ENCODE data around the gene LCP2. TPM values are rescaled to one million over a fixed set of nuclear protein-coding genes. Genes with fewer than 3 reads are reported as not detected.
"Not testable (repeated sequence)": the region's sequence is repeated elsewhere in the genome, so short reads cannot be mapped to it uniquely, and the experiment has no call there.

The LCP2 gene
- total RNA-seq, 1 donor from 2014 or later, result 25.5 TPM

DNA sequence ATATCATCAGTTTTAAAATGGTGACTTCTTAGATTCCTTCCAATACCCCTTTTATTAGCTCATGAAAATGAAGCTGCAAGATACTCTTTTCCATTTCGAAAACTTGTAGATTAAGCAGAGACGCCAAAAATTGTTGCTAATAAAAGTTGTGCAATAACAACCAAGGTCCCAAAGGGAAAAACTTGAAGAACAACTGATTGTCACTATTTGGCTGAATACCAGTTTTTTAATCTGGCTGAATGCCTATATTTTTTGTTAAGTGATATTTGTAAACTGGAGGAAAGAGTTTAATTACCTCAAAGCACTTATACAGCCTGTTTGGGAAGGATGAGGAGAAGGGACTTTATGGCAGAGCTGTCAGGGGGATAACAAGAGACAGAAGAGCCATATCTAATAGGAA lies 50.2 kb downstream of the LCP2 start:
- Histone ChIP-seq H3K36me3 (no peaks in the 10 kb centered on the region), H3K4me1 (peaks cover 52% of the 10 kb centered on the region), H3K27ac (peak overlapping the region; percentile 37), H3K4me3 (no peak overlapping the region), H3K9me3 (no peaks in the 10 kb centered on the region), H3K27me3 (no peaks in the 10 kb centered on the region)
- DNase-seq (ENCODE audit: extremely low spot score in 2 of 2), result no peak
- intact Hi-C loops (cut with DNase I), result no loop called here
- TF ChIP-seq, protein P1, sequence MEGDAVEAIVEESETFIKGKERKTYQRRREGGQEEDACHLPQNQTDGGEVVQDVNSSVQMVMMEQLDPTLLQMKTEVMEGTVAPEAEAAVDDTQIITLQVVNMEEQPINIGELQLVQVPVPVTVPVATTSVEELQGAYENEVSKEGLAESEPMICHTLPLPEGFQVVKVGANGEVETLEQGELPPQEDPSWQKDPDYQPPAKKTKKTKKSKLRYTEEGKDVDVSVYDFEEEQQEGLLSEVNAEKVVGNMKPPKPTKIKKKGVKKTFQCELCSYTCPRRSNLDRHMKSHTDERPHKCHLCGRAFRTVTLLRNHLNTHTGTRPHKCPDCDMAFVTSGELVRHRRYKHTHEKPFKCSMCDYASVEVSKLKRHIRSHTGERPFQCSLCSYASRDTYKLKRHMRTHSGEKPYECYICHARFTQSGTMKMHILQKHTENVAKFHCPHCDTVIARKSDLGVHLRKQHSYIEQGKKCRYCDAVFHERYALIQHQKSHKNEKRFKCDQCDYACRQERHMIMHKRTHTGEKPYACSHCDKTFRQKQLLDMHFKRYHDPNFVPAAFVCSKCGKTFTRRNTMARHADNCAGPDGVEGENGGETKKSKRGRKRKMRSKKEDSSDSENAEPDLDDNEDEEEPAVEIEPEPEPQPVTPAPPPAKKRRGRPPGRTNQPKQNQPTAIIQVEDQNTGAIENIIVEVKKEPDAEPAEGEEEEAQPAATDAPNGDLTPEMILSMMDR (IDR thresholded peaks at IDR 0.05), result no peak
- TF ChIP-seq POLR2A (IDR thresholded peaks at IDR 0.05) (no peak), POLR2AphosphoS5 (IDR thresholded peaks at IDR 0.05; ENCODE audit: insufficient read depth in 1 of 2, low read depth in 1 of 2) (peak; percentile 31 to 49)

DNA sequence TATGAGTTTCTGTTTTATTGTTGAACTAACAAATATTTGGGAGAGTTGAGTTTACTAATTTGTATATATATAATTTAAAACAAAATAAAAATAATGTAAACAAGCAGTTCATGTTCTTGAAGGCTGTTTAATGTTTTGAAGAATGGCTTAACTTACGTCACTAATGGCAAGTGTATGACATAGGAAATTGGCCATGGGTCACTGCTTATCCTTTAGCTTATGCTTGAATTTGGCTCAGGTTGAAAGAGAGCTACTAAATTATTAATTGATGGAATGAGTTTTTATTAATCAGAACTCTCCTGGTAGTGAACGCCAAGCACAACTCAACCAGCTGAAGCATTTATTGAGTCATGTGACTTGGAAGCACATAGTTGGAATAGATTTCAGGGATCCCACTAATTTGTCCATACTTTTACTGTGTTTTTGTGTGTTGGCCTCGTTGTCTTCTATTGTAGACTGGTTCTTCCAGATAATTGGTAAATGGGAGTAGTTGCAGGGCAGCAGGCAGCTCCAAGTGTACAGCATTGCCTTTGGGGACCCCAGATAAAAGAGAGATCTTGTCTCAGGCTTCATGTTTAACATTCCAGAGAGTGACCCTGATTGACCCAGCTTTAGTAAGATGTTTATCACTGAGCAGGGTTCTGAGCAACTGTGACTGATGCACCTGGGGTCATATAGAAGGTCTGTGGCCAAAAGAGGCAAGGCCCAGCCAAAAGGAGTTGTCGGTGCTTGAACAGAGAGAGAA lies 51.3 kb downstream of the LCP2 start:
- TF ChIP-seq, protein P1 (IDR thresholded peaks at IDR 0.05), result no peak
- no peak for TF ChIP-seq POLR2A (IDR thresholded peaks at IDR 0.05)
- TF ChIP-seq POLR2AphosphoS5 (IDR thresholded peaks at IDR 0.05; ENCODE audit: insufficient read depth in 1 of 2, low read depth in 1 of 2), result no peak
- DNase-seq (ENCODE audit: extremely low spot score in 2 of 2), result no peak
- no peak overlapping the region for H3K4me3 ChIP-seq
- H3K36me3 ChIP-seq, result no peaks in the 10 kb centered on the region
- H3K27ac ChIP-seq, result peak overlapping the region; percentile 37
- intact Hi-C loops (cut with DNase I), result no loop called here
- no peaks in the 10 kb centered on the region for H3K9me3 ChIP-seq
- peaks cover 41% of the 10 kb centered on the region for H3K4me1 ChIP-seq
- no peaks in the 10 kb centered on the region for H3K27me3 ChIP-seq

DNA sequence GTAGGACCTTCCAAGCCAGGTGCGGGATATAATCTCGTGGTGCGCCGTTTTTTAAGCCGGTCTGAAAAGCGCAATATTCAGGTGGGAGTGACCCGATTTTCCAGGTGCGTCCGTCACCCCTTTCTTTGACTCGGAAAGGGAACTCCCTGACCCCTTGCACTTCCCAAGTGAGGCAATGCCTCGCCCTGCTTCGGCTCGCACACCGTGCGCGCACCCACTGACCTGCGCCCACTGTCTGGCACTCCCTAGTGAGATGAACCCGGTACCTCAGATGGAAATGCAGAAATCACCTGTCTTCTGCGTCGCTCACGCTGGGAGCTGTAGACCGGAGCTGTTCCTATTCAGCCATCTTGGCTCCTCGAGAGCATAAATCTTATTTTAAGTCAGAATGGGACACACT lies 52.1 kb downstream of the LCP2 start:
- intact Hi-C loops (cut with DNase I); H3K36me3 ChIP-seq: not testable (repeated sequence)

DNA sequence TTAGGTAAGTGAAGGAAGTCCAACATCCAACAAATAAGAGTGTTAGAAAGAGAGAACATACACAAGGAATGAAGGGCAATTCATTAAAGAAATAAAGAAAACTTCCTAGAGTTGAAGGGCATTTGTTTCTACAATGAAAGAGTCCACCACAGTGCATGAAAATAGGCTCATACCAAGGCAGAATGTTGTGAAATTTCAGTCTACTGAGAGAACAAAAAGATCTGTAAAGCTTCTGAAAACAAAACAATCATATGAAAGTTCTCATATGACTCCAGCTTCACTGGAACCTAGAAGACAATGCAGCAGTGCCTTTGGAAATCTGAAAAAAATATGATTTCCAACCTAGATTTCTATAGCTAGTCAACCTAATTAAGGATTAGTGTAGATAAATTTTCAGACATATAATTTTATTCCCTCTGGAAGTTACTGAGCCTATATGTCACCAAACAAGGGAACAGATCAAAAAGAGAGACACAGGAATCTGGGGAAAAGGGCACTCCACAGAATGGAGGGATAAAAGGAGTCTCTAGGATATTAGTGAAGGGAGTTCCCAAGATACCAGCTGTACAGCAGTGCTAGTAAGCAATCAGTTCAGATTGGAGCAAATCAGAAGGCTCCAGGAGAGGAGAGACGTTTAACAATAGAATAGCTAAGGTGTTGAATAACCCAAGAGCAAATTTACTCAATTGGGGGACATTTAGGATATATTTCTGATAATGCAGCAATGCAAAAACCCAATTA lies 59.0 kb downstream of the LCP2 start:
- Histone ChIP-seq H3K9me3 (no peaks in the 10 kb centered on the region), H3K4me1 (no peaks in the 10 kb centered on the region), H3K4me3 (no peak overlapping the region), H3K27me3 (no peaks in the 10 kb centered on the region), H3K36me3 (no peaks in the 10 kb centered on the region), H3K27ac (no peak overlapping the region)
- TF ChIP-seq POLR2A (IDR thresholded peaks at IDR 0.05) (no peak), POLR2AphosphoS5 (IDR thresholded peaks at IDR 0.05; ENCODE audit: insufficient read depth in 1 of 2, low read depth in 1 of 2) (peak in 1 of 2 donors; percentile 22)
- no peak for DNase-seq (ENCODE audit: extremely low spot score in 2 of 2)
- intact Hi-C loops (cut with DNase I), result no loop called here

More for the DNA sequence above, 52.1 kb downstream of the LCP2 start:
- H3K9me3 ChIP-seq; H3K27me3 ChIP-seq; H3K4me3 ChIP-seq; DNase-seq (ENCODE audit: extremely low spot score in 2 of 2); H3K27ac ChIP-seq: not testable (repeated sequence)
- peaks cover 33% of the 10 kb centered on the region for H3K4me1 ChIP-seq

DNA sequence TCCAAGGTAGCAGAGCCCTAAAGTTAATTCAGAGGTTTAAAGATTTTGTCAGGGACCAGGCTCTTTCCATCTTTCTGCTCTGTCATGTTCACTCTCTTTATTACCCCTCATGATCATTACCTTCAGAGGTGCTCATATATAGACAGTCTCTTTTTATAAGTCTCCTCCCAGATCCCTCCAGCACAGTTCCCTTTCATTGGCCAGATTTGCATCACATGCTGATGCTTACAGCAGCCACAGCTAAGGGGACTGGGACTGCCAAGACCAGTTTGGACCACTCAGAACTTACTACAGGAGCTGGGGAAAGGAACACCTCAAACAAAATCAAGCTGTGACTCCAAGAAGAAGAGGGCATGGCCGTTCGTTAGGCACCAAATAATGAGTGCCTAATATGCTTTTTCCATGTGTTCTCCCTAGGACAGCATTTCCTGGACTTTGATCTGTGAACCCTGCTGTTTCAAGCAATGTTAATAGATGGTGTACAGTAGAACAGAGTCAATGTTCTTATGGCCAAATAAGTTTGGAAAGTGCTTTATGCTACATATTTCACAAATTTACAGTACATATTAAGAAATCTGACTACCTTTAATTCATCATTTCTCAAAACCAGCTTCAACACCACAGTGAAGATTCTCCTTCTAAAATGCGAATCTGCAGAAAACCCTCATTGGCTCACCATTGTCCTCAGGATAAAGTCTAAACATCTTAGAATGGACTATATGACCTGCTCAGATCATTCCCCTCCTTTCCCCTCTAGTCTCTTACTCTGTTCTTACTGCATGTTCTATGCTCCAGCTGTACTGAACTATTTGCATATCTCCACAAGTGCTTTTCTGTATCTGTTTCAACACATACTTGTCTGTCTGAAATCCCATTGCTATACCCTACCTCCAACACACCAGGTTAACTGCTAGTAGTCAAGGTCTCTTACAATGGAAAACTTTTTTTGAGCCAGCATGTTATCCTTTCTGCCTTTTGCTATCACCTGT lies 61.4 kb downstream of the LCP2 start:
- DNase-seq (ENCODE audit: extremely low spot score in 2 of 2), result no peak
- H3K36me3 ChIP-seq, result no peaks in the 10 kb centered on the region
- intact Hi-C loops (cut with DNase I), result no loop called here
- H3K27me3 ChIP-seq, result no peaks in the 10 kb centered on the region
- TF ChIP-seq POLR2A (IDR thresholded peaks at IDR 0.05) (no peak), POLR2AphosphoS5 (IDR thresholded peaks at IDR 0.05; ENCODE audit: insufficient read depth in 1 of 2, low read depth in 1 of 2) (no peak)
- TF ChIP-seq, protein P1 (IDR thresholded peaks at IDR 0.05), result no peak
- H3K4me3 ChIP-seq, result no peak overlapping the region
- H3K4me1 ChIP-seq, result no peaks in the 10 kb centered on the region
- no peaks in the 10 kb centered on the region for H3K9me3 ChIP-seq
- H3K27ac ChIP-seq, result no peak overlapping the region
